K562 (cell line): ENCODE data around the gene RACK1. TPM values are rescaled to one million over a fixed set of nuclear protein-coding genes. Genes with fewer than 3 reads are reported as not detected.
A peak's percentile ranks its signal among the peaks of the same experiment; 100 is the strongest.

Experiments used
- ATAC-seq: fragments of 200-7000 bp; cut with Tn5 transposase; 3 replicates; pipeline ENCODE4 v1.9.1; 2020; ENCODE audit warnings: moderate library complexity
- BruUV-seq: library from RNA; stranded (reverse); fragments of 400-500 nt; replicated peaks from 2 replicates; lab custom pipeline; 2021; lab: Mats Ljungman, UMichigan
- CTCF ChIA-PET: fragments of 300-600 bp; formaldehyde crosslinking; extraction: SDS; loops from one replicate; lab custom pipeline; 2021; ENCODE audit warnings: low intra/inter-chr PET ratio; lab: Yijun Ruan, JAX
- POLR2A ChIA-PET: fragments of 300-600, 350-650 bp; sonication (Branson Sonifier 250); formaldehyde crosslinking; extraction: SDS; loops from one replicate; lab custom pipeline; 2021; ENCODE audit warnings: antibody characterized with exemption, inconsistent platforms; lab: Yijun Ruan, JAX
- DNase-seq, 4 experiments: peaks; one replicate each; pipeline versions ENCODE4 v3.0.0 to v3.0.0-alpha.2; 2011 to 2018; ENCODE audit warnings: low spot score in 3 of 4, mixed read lengths in 3 of 4; ENCODE audit errors: extremely low read depth in 1 of 4
- FAIRE-seq: peaks from 2 replicates; lab custom pipeline; 2011; peaks lifted over from hg19 to GRCh38; lab: Jason Lieb, UNC
- H2AFZ ChIP-seq: 2 replicates; pipeline ENCODE4 v1.6.0; 2011; ENCODE audit warnings: low read depth, low read length, control low read depth, inconsistent platforms
- H3K27ac ChIP-seq: fragments of 200-600 bp; 3 replicates; pipeline ENCODE4 v1.8.0; 2011; ENCODE audit warnings: low read depth, mild to moderate bottlenecking, control low read depth, inconsistent platforms, low read length, moderate library complexity, mixed read lengths; ENCODE audit errors: extremely low read depth
- H3K27me3 ChIP-seq, 2 experiments: fragments of 300-600 bp in 1 of 2; 2 replicates in 1 of 2; 3 replicates in 1 of 2; pipeline versions ENCODE4 v1.6.0 to v1.8.0; 2011; ENCODE audit warnings: inconsistent platforms in 2 of 2, low read length in 2 of 2, mild to moderate bottlenecking in 1 of 2, mixed read lengths in 1 of 2, moderate library complexity in 1 of 2; ENCODE audit not compliant: control insufficient read depth in 2 of 2, insufficient read depth in 2 of 2
- H3K36me3 ChIP-seq: fragments of 300-600 bp; 3 replicates; pipeline ENCODE4 v1.8.0; 2011; ENCODE audit warnings: mild to moderate bottlenecking, low read length, inconsistent platforms; ENCODE audit not compliant: control insufficient read depth, insufficient read depth
- H3K4me1 ChIP-seq, 2 experiments: fragments of 200-600 bp in 1 of 2; replicated peaks in 1 of 2; 2 replicates in 1 of 2; 3 replicates in 1 of 2; pipeline versions ENCODE4 v1.5.1 to v1.8.0; 2011; ENCODE audit warnings: inconsistent platforms in 2 of 2, low read length in 2 of 2, mild to moderate bottlenecking in 1 of 2, mixed read lengths in 1 of 2, moderate library complexity in 1 of 2; ENCODE audit not compliant: control insufficient read depth in 2 of 2, insufficient read depth in 2 of 2
- H3K4me2 ChIP-seq: 2 replicates; pipeline ENCODE4 v1.6.1; 2011; ENCODE audit warnings: low read length, control low read depth, inconsistent platforms, mixed read lengths; ENCODE audit not compliant: insufficient read depth
- H3K4me3 ChIP-seq: fragments of 200-600 bp; sonication (generic), shearing (Covaris generic); 2 replicates; pipeline ENCODE4 v1.5.1; 2016; ENCODE audit warnings: control low read depth, inconsistent platforms
- H3K79me2 ChIP-seq: fragments of 200-600 bp; 3 replicates; pipeline ENCODE4 v1.8.0; 2011; ENCODE audit warnings: low read length, inconsistent platforms; ENCODE audit not compliant: control insufficient read depth, insufficient read depth
- H3K9ac ChIP-seq, 2 experiments: 2 replicates each; pipeline versions ENCODE4 v1.6.0 to v1.6.1; 2011; ENCODE audit warnings: low read depth in 2 of 2, low read length in 2 of 2, control low read depth in 1 of 2, inconsistent platforms in 1 of 2, mild to moderate bottlenecking in 1 of 2, mixed read lengths in 1 of 2; ENCODE audit not compliant: insufficient read depth in 1 of 2
- H3K9me1 ChIP-seq: one replicate; pipeline ENCODE4 v1.6.0; 2011; ENCODE audit warnings: inconsistent platforms, mild to moderate bottlenecking, low read length, moderate library complexity; ENCODE audit not compliant: control insufficient read depth, insufficient read depth
- H3K9me3 ChIP-seq: replicated peaks from 2 replicates; pipeline ENCODE4 v1.5.1; 2011; ENCODE audit warnings: low read depth, low read length, inconsistent platforms; ENCODE audit not compliant: control insufficient read depth, insufficient read depth
- H4K20me1 ChIP-seq: replicated peaks from 2 replicates; pipeline ENCODE4 v1.6.1; 2011; ENCODE audit warnings: low read length, inconsistent platforms, mixed read lengths; ENCODE audit not compliant: control insufficient read depth, insufficient read depth
- ARID4B ChIP-seq: sonication (generic); formaldehyde crosslinking; IDR thresholded peaks from 2 replicates; pipeline ENCODE4 v1.8.0; 2022; ENCODE audit warnings: mild to moderate bottlenecking, missing genetic modification reagents
- E2F3 ChIP-seq: fragments of 250-450 bp; sonication (Bioruptor Pico); IDR thresholded peaks from 2 replicates; pipeline ENCODE4 v1.4.0; 2020; ENCODE audit warnings: mild to moderate bottlenecking
- ETV5 ChIP-seq: sonication (generic); formaldehyde crosslinking; IDR thresholded peaks from 2 replicates; pipeline ENCODE4 v1.4.0; 2020; ENCODE audit warnings: low read depth, mild to moderate bottlenecking, missing genetic modification reagents
- FOXJ2 ChIP-seq: fragments of 200-800 bp; sonication (Bioruptor generic); IDR thresholded peaks from 2 replicates; pipeline ENCODE4 v1.6.1; 2016; ENCODE audit warnings: missing genetic modification characterization, missing compliant biosample characterization
- FOXP4 ChIP-seq: sonication (generic); formaldehyde crosslinking; IDR thresholded peaks from 2 replicates; pipeline ENCODE4 v1.8.0; 2022; ENCODE audit warnings: mild to moderate bottlenecking, missing genetic modification reagents, borderline replicate concordance
- HMGN3 ChIP-seq: IDR thresholded peaks from 2 replicates; pipeline ENCODE4 v1.6.1; 2011; ENCODE audit warnings: borderline replicate concordance, low read depth, mild to moderate bottlenecking, mixed read lengths, low read length; ENCODE audit not compliant: insufficient read length; ENCODE audit errors: extremely low read depth
- MAZ ChIP-seq, 2 experiments: fragments of 450-650 bp in 1 of 2; sonication (generic) in 1 of 2; formaldehyde crosslinking; IDR thresholded peaks in 1 of 2; conservative IDR thresholded peaks in 1 of 2; 2 replicates each; pipeline versions ENCODE4 v1.4.0 to v1.5.0; 2020; ENCODE audit warnings: mild to moderate bottlenecking in 1 of 2, missing genetic modification reagents in 1 of 2
- POLR2G ChIP-seq: fragments of 200-400 bp; formaldehyde crosslinking; IDR thresholded peaks from 2 replicates; pipeline ENCODE4 v1.6.1; 2017; ENCODE audit warnings: low read depth, mild to moderate bottlenecking, antibody characterized with exemption, low read length, moderate library complexity
- SIN3A ChIP-seq, 2 experiments: fragments of 150-350 bp in 1 of 2; IDR thresholded peaks; 2 replicates each; pipeline ENCODE4 v1.6.1; 2011 to 2016; ENCODE audit warnings: borderline replicate concordance in 2 of 2, low read depth in 2 of 2, low read length in 2 of 2, mild to moderate bottlenecking in 2 of 2, moderate library complexity in 2 of 2; ENCODE audit not compliant: control insufficient read depth in 1 of 2
- SMARCE1 ChIP-seq: fragments of 450-650 bp; IDR thresholded peaks from 2 replicates; pipeline ENCODE4 v1.7.1; 2016; ENCODE audit warnings: mild to moderate bottlenecking
- ZBTB7A ChIP-seq: IDR thresholded peaks from 2 replicates; pipeline ENCODE4 v1.6.1; 2011; ENCODE audit warnings: low read depth, mild to moderate bottlenecking, low read length, moderate library complexity, borderline replicate concordance; ENCODE audit not compliant: control insufficient read depth
- ZFX ChIP-seq: sonication (generic); formaldehyde crosslinking; IDR thresholded peaks from 2 replicates; pipeline ENCODE4 v1.8.0; 2022; ENCODE audit warnings: mild to moderate bottlenecking, missing genetic modification reagents, moderate library complexity
- ZNF184 ChIP-seq: sonication (generic); formaldehyde crosslinking; IDR thresholded peaks from 2 replicates; pipeline ENCODE4 v1.5.0; 2020; ENCODE audit warnings: missing genetic modification reagents
- ZNF717 ChIP-seq: fragments of 250-450 bp; sonication (Bioruptor Pico); IDR thresholded peaks from 2 replicates; pipeline ENCODE4 v1.5.0; 2021
- WGBS: fragments of 100-300 bp; shearing (Covaris generic); methylation state at CpG from one replicate; pipeline ENCODE4 v1.1.6; 2016; ENCODE audit warnings: low coverage, mixed read lengths; ENCODE audit not compliant: insufficient coverage; ENCODE audit errors: missing lambda C conversion rate; 5-methylcytosine and 5-hydroxymethylcytosine counted together
- in situ Hi-C: fragments of 300-500 bp; cut with MboI; formaldehyde crosslinking; loops from 4 replicates; pipeline ENCODE4 v1.15.0; 2018; ENCODE audit warnings: inconsistent platforms, mixed read lengths
- intact Hi-C: fragments of 100-400 bp; cut with micrococcal nuclease; formaldehyde crosslinking; loops from 2 replicates; pipeline ENCODE4 v1.14.2; 2022
- polyA plus RNA-seq, 8 experiments: library from polyadenylated mRNA; depleted of rRNA in 4 of 8; stranded (reverse) in 5 of 8; unstranded in 3 of 8; fragments of >200 nt; fragmentation: Nextera tagmentation in 2 of 8; fragmentation: Illumina TruSeq in 1 of 8; extraction: Ambion mirVana in 2 of 8; extraction: Trizol in 1 of 8; gene quantifications; 2 replicates each; pipeline versions ENCODE4 v1.2.1 to v1.2.3, GENCODE V29; 2011 to 2014; ENCODE audit warnings: inconsistent platforms in 1 of 8, missing spikeins in 1 of 8
- total RNA-seq, 7 experiments: library from RNA; depleted of rRNA in 6 of 7; stranded (reverse); fragments of >200 nt in 6 of 7; fragmentation: Illumina TruSeq in 2 of 7; extraction: Trizol in 2 of 7; gene quantifications; 2 replicates each; pipeline versions ENCODE4 v1.2.1 to v1.2.3, GENCODE V29; 2011 to 2021; ENCODE audit warnings: low replicate concordance in 1 of 7

RACK1 gene
- total and polyA plus RNA-seq, 9 of the 15 experiments (the other 6 are each of a cell fraction or from before 2014, with no cell fraction given): 2,303 to 5,311 (median 3,833) TPM

- H3K9me3 ChIP-seq: no peaks in the 10 kb centered on the region
- H3K79me2 ChIP-seq: no peaks in the 10 kb centered on the region
- WGBS: 12% methylated on average over 66 of the region's 94 CpGs
- peak; percentile 58 to 67 (median 65) for DNase-seq
- peak within 1 kb of the TSS; percentile 91 for H2AFZ ChIP-seq
- in situ Hi-C loops: no loop called here
- POLR2A ChIA-PET: interaction anchor here (0.6 to 5.0 kb wide), 3 partner anchors 13 to 185 kb away, joined by 3 to 69 read pairs (median 3); no protein-coding TSS in a partner anchor
- no peaks in the 10 kb centered on the region for H3K27me3 ChIP-seq
- H3K4me1 ChIP-seq: peaks cover 22 to 41% of the 10 kb centered on the region in 2 experiments; a peak in 4 of 5 replicates
- peak within 1 kb of the TSS; percentile 60 for H3K4me3 ChIP-seq
- no TSS peak for BruUV-seq
- H3K36me3 ChIP-seq: no peaks in the 10 kb centered on the region
- peak within 1 kb of the TSS; percentile 75 for H3K4me2 ChIP-seq
- H3K9me1 ChIP-seq: no peaks in the 10 kb centered on the region
- CTCF ChIA-PET: no interaction called here
- no peaks in the 10 kb centered on the region for H4K20me1 ChIP-seq
- FAIRE-seq: no peak
- intact Hi-C loops: no loop called here
- peak within 1 kb of the TSS; percentile 50 to 93 for H3K9ac ChIP-seq
- peak within 1 kb of the TSS; percentile 56; the same call in 2 of the 3 replicates for H3K27ac ChIP-seq
- peak; percentile 44 for ATAC-seq
- TF ChIP-seq ZNF184 (CRISPR knock-in tag): no peak
- TF ChIP-seq HMGN3: no peak
- no peak for TF ChIP-seq FOXP4 (CRISPR knock-in tag)
- TF ChIP-seq FOXJ2 (tag): no peak
- TF ChIP-seq SIN3A (IDR thresholded peaks at IDR 0.05; ENCODE audit: borderline replicate concordance in 2 of 2, control insufficient read depth in 1 of 2, low read depth in 2 of 2, low read length in 2 of 2): no peak
- TF ChIP-seq ETV5 (CRISPR knock-in tag): no peak
- TF ChIP-seq E2F3 (CRISPR knock-in tag): no peak
- peak; percentile 51 for TF ChIP-seq ZFX (CRISPR knock-in tag)
- TF ChIP-seq ZNF717 (CRISPR knock-in tag): no peak
- peak; percentile 51; the same call in 1 of the 2 replicates for TF ChIP-seq ARID4B (CRISPR knock-in tag)
- TF ChIP-seq ZBTB7A: peak; percentile 40; the same call in 1 of the 2 replicates
- TF ChIP-seq SMARCE1: no peak
- peak; percentile 77 for TF ChIP-seq POLR2G
- TF ChIP-seq MAZ (CRISPR knock-in tag; conservative IDR thresholded peaks at IDR 0.05 in 1 of 2, IDR thresholded peaks at IDR 0.05 in 1 of 2): no peak; a peak in 1 of 4 replicates
Measured at GRCh38 chr5:181204826-181205760, 38.6 kb downstream of the RACK1 start, which contains the start of gene TRIM7. Gene TRIM7 (minus strand): TSS chr5:181205196. CDS start chr5:181205110, 86 bp downstream.
